SJSA1 (cell line): Measurements from ENCODE around the gene ZNF24. TPM values are rescaled to one million over a fixed set of nuclear protein-coding genes. Genes with fewer than 3 reads are reported as not detected.
A peak's percentile ranks its signal among the peaks of the same experiment; 100 is the strongest.

ENCODE experiments used
- DNase-seq, 2 experiments: peaks; one replicate each; pipeline ENCODE4 v3.0.0-alpha.2; 2015 to 2020; ENCODE audit warnings: low spot score in 2 of 2, low read depth in 1 of 2
- H3K27ac ChIP-seq: fragments of 250-450 bp; sonication (Bioruptor Pico); 2 replicates; pipeline ENCODE4 v1.5.1; 2020; ENCODE audit warnings: mild to moderate bottlenecking, moderate library complexity
- H3K27me3 ChIP-seq: fragments of 250-450 bp; sonication (Bioruptor Pico); replicated peaks from 2 replicates; pipeline ENCODE4 v1.5.1; 2020; ENCODE audit warnings: mild to moderate bottlenecking, moderate library complexity
- H3K36me3 ChIP-seq: fragments of 250-450 bp; sonication (Bioruptor Pico); 2 replicates; pipeline ENCODE4 v1.5.1; 2020; ENCODE audit warnings: mild to moderate bottlenecking
- H3K4me1 ChIP-seq: fragments of 250-450 bp; sonication (Bioruptor Pico); replicated peaks from 2 replicates; pipeline ENCODE4 v1.6.1; 2021; ENCODE audit warnings: mild to moderate bottlenecking
- H3K4me3 ChIP-seq: fragments of 250-450 bp; sonication (Bioruptor Pico); 2 replicates; pipeline ENCODE4 v1.5.1; 2020; ENCODE audit warnings: mild to moderate bottlenecking
- H3K9me3 ChIP-seq: fragments of 250-450 bp; sonication (Bioruptor Pico); replicated peaks from 2 replicates; pipeline ENCODE4 v1.5.1; 2020; ENCODE audit warnings: mild to moderate bottlenecking
- total RNA-seq: library from RNA; depleted of rRNA; stranded (reverse); fragments of >200 nt; shearing (Covaris generic); gene quantifications from 2 replicates; pipeline ENCODE4 v1.2.3, GENCODE V29; 2014; rRNA removed

ZNF24 gene
- 29.1 and 51.3 TPM in 2 replicates for total RNA-seq

GRCh38 chr18:35343936-35344735 is at the start of gene ZNF24:
Gene ZNF24 (minus strand): TSS chr18:35344420. CDS start chr18:35340650, 3,770 bp downstream.
- H3K27me3 ChIP-seq: no peaks in the 10 kb centered on the region
- no peaks in the 10 kb centered on the region for H3K9me3 ChIP-seq
- peak within 1 kb of the TSS; percentile 92 for H3K4me3 ChIP-seq
- DNase-seq: peak; percentile 94 to 96
- peaks cover 43% of the 10 kb centered on the region for H3K36me3 ChIP-seq
- H3K4me1 ChIP-seq: peaks cover 16% of the 10 kb centered on the region
- peak within 1 kb of the TSS; percentile 99 for H3K27ac ChIP-seq

GRCh38 chr18:35393716-35394115 is 49.5 kb upstream of the ZNF24 start:
- H3K4me1 ChIP-seq: peaks cover 11% of the 10 kb centered on the region
- H3K27ac ChIP-seq: no peak overlapping the region
- no peaks in the 10 kb centered on the region; the same call in 1 of the 2 replicates for H3K27me3 ChIP-seq

GRCh38 chr18:35392375-35392774 is 48.2 kb upstream of the ZNF24 start:
- no peak overlapping the region for H3K4me3 ChIP-seq
- H3K36me3 ChIP-seq: no peaks in the 10 kb centered on the region
- H3K27me3 ChIP-seq: no peaks in the 10 kb centered on the region; the same call in 1 of the 2 replicates
- H3K9me3 ChIP-seq: no peaks in the 10 kb centered on the region; the same call in 1 of the 2 replicates
- H3K27ac ChIP-seq: no peak overlapping the region
- DNase-seq: no peak
- H3K4me1 ChIP-seq: peaks cover 13% of the 10 kb centered on the region

More at GRCh38 chr18:35393716-35394115, 49.5 kb upstream of the ZNF24 start:
- no peak overlapping the region for H3K4me3 ChIP-seq
- H3K9me3 ChIP-seq: no peaks in the 10 kb centered on the region; the same call in 1 of the 2 replicates
- no peaks in the 10 kb centered on the region for H3K36me3 ChIP-seq
- DNase-seq: no peak

GRCh38 chr18:35390951-35391700 is 46.9 kb upstream of the ZNF24 start:
- H3K9me3 ChIP-seq: no peaks in the 10 kb centered on the region; the same call in 1 of the 2 replicates
- no peak for DNase-seq
- H3K4me3 ChIP-seq: no peak overlapping the region
- H3K36me3 ChIP-seq: no peaks in the 10 kb centered on the region
- H3K27me3 ChIP-seq: no peaks in the 10 kb centered on the region; the same call in 1 of the 2 replicates
- H3K27ac ChIP-seq: no peak overlapping the region
- H3K4me1 ChIP-seq: peaks cover 15% of the 10 kb centered on the region

GRCh38 chr18:35389095-35389618 is 44.9 kb upstream of the ZNF24 start:
- Histone ChIP-seq H3K4me1 (peaks cover 15% of the 10 kb centered on the region), H3K4me3 (no peak overlapping the region), H3K9me3 (no peaks in the 10 kb centered on the region; the same call in 1 of the 2 replicates), H3K27me3 (no peaks in the 10 kb centered on the region; the same call in 1 of the 2 replicates), H3K27ac (0 out of 2 replicates have a peak overlapping the region, but pooled peaks have one; percentile 4), H3K36me3 (no peaks in the 10 kb centered on the region)
- peak in 1 of 2 experiments; percentile 52 for DNase-seq

- no peak for DNase-seq
- no peak overlapping the region for H3K27ac ChIP-seq
- H3K4me1 ChIP-seq: peaks cover 15% of the 10 kb centered on the region
- no peak overlapping the region for H3K4me3 ChIP-seq
- no peaks in the 10 kb centered on the region for H3K27me3 ChIP-seq
- no peaks in the 10 kb centered on the region for H3K36me3 ChIP-seq
- no peaks in the 10 kb centered on the region; the same call in 1 of the 2 replicates for H3K9me3 ChIP-seq
These were observed 42.9 kb upstream of the ZNF24 start for GRCh38 chr18:35387152-35387571.

- Histone ChIP-seq H3K4me3 (no peak overlapping the region), H3K9me3 (no peaks in the 10 kb centered on the region)
- peak; percentile 39 to 65 for DNase-seq
These were observed 42.4 kb upstream of the ZNF24 start for GRCh38 chr18:35386600-35387100.

GRCh38 chr18:35383136-35383535 is 38.9 kb upstream of the ZNF24 start:
- Histone ChIP-seq H3K4me1 (peaks cover 5% of the 10 kb centered on the region; the same call in 1 of the 2 replicates), H3K4me3 (no peak overlapping the region), H3K9me3 (no peaks in the 10 kb centered on the region), H3K27me3 (0 out of 2 replicates have a peak, but pooled peaks cover 6% of the 10 kb centered on the region), H3K27ac (no peak overlapping the region), H3K36me3 (no peaks in the 10 kb centered on the region)
- no peak for DNase-seq

More at GRCh38 chr18:35386600-35387100, 42.4 kb upstream of the ZNF24 start:
- Histone ChIP-seq H3K27ac (no peak overlapping the region), H3K4me1 (peaks cover 15% of the 10 kb centered on the region), H3K27me3 (no peaks in the 10 kb centered on the region), H3K36me3 (no peaks in the 10 kb centered on the region)

GRCh38 chr18:35379421-35379820 is 35.2 kb upstream of the ZNF24 start:
- no peaks in the 10 kb centered on the region for H3K9me3 ChIP-seq
- H3K4me1 ChIP-seq: peaks cover 7% of the 10 kb centered on the region; the same call in 1 of the 2 replicates
- H3K36me3 ChIP-seq: peaks cover 2% of the 10 kb centered on the region; the same call in 1 of the 2 replicates
- peaks cover 8% of the 10 kb centered on the region; the same call in 1 of the 2 replicates for H3K27me3 ChIP-seq
- DNase-seq: no peak
- H3K4me3 ChIP-seq: no peak overlapping the region
- no peak overlapping the region for H3K27ac ChIP-seq

GRCh38 chr18:35378574-35378896 is 34.3 kb upstream of the ZNF24 start:
- Histone ChIP-seq H3K27ac (no peak overlapping the region), H3K27me3 (peaks cover 8% of the 10 kb centered on the region; the same call in 1 of the 2 replicates), H3K36me3 (peaks cover 2% of the 10 kb centered on the region; the same call in 1 of the 2 replicates), H3K4me1 (peaks cover 7% of the 10 kb centered on the region; the same call in 1 of the 2 replicates), H3K9me3 (no peaks in the 10 kb centered on the region), H3K4me3 (no peak overlapping the region)
- DNase-seq: no peak

- peaks cover 7% of the 10 kb centered on the region; the same call in 1 of the 2 replicates for H3K4me1 ChIP-seq
- peaks cover 8% of the 10 kb centered on the region; the same call in 1 of the 2 replicates for H3K27me3 ChIP-seq
- no peak for DNase-seq
- no peak overlapping the region for H3K4me3 ChIP-seq
- H3K27ac ChIP-seq: no peak overlapping the region
- H3K9me3 ChIP-seq: no peaks in the 10 kb centered on the region
- H3K36me3 ChIP-seq: peaks cover 2% of the 10 kb centered on the region; the same call in 1 of the 2 replicates
These were observed 33.8 kb upstream of the ZNF24 start for GRCh38 chr18:35377875-35378573.

GRCh38 chr18:35376742-35377695 is 32.8 kb upstream of the ZNF24 start, which contains the start of gene ZNF396:
Gene ZNF396 (minus strand): TSS chr18:35377337. CDS start chr18:35374292, 3,045 bp downstream.
- Histone ChIP-seq H3K27ac (no peak within 1 kb of the TSS), H3K36me3 (peaks cover 2% of the 10 kb centered on the region; the same call in 1 of the 2 replicates), H3K4me3 (peak within 1 kb of the TSS; percentile 65), H3K4me1 (peaks cover 7% of the 10 kb centered on the region; the same call in 1 of the 2 replicates), H3K9me3 (no peaks in the 10 kb centered on the region), H3K27me3 (peaks cover 8% of the 10 kb centered on the region; the same call in 1 of the 2 replicates)
- peak; percentile 61 to 80 for DNase-seq
